GM12873 (cell line): ENCODE data around the gene TRIM36.

Source experiments
- TF ChIP-seq, protein P1 (sequence below): IDR thresholded peaks from 2 replicates; pipeline ENCODE4 v1.5.1; 2012; ENCODE audit warnings: low read depth, mild to moderate bottlenecking, moderate library complexity, low read length, control low read depth; ENCODE audit not compliant: insufficient read depth; ENCODE audit errors: missing control alignments

Gene TRIM36, protein sequence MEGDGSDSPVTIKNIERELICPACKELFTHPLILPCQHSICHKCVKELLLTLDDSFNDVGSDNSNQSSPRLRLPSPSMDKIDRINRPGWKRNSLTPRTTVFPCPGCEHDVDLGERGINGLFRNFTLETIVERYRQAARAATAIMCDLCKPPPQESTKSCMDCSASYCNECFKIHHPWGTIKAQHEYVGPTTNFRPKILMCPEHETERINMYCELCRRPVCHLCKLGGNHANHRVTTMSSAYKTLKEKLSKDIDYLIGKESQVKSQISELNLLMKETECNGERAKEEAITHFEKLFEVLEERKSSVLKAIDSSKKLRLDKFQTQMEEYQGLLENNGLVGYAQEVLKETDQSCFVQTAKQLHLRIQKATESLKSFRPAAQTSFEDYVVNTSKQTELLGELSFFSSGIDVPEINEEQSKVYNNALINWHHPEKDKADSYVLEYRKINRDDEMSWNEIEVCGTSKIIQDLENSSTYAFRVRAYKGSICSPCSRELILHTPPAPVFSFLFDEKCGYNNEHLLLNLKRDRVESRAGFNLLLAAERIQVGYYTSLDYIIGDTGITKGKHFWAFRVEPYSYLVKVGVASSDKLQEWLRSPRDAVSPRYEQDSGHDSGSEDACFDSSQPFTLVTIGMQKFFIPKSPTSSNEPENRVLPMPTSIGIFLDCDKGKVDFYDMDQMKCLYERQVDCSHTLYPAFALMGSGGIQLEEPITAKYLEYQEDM

DNA sequence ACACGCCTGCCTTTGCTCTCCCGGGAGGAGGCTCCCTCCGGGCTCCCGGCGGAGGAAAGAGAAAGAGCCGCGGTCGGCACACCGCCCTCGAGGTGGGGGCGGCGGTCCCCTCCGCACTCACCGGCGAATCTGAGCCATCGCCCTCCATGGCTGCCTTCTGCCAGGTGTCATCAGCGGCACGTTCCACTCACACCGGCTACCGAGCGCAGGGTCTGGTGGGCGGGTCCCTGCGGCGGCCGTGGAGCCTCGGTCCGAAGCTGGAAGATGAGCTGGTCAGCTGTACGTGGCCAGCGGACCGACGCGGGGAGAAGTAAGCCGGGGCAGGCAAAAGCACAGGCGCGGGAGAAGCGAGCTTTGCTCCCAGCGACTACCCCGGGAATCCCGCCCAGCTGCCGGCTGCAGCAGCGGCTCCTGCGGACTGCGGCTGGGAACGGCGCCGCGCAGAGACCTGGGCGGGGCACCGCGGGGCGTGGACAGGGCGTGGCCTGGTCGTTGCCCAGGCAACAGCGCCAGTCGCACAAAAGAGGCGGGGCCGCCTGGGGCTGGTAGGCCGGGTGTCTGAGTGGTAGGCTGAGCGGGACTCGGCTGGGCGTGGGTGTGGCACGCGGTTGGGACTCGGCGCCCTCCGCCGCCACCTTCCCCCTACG, at the start of gene TRIM36:
Gene TRIM36 (minus strand): TSS at position 422 of the 647 bp plus-strand sequence. CDS start 274 bp downstream, at position 148.
- TF ChIP-seq, protein P1, sequence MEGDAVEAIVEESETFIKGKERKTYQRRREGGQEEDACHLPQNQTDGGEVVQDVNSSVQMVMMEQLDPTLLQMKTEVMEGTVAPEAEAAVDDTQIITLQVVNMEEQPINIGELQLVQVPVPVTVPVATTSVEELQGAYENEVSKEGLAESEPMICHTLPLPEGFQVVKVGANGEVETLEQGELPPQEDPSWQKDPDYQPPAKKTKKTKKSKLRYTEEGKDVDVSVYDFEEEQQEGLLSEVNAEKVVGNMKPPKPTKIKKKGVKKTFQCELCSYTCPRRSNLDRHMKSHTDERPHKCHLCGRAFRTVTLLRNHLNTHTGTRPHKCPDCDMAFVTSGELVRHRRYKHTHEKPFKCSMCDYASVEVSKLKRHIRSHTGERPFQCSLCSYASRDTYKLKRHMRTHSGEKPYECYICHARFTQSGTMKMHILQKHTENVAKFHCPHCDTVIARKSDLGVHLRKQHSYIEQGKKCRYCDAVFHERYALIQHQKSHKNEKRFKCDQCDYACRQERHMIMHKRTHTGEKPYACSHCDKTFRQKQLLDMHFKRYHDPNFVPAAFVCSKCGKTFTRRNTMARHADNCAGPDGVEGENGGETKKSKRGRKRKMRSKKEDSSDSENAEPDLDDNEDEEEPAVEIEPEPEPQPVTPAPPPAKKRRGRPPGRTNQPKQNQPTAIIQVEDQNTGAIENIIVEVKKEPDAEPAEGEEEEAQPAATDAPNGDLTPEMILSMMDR: peak; percentile 25

DNA sequence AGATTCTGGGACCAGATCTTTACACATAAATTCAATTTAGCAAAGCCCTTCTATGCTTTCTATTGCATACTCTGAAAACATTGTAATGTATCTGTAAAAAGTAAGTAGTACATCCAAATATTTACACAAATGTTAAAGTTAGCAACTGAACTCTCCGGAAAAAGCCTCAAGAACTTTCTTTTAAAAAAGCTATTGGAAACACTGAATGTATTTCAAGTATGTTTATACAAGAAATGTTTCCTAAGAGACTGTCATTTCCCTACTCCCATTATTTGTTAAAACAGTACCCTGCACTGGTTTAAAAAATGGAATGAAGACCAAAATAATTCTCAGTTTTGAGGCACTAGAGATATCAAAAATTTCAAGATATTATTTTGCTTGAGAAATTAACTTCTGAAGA, 44.8 kb upstream of the TRIM36 start:
- TF ChIP-seq, protein P1: no peak

DNA sequence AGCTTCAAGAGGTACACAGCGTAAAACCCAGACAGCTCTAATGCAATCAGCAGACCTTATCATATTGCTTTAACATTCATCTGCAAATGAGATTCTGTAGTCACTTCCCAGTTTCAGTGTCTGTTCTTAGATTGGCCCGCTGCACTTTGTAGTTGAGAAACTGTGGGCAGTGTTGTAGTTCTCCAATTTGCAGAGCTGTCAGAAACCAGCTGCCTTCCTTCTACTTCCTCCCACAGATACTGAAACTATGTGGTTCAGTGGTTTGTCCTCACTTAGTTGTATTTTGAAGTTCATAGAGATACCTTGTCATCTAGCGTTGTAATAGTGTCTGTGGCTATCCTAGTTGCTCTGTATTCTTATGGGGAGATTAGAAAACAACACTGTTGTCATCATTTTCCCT, 39.6 kb upstream of the TRIM36 start:
- TF ChIP-seq, protein P1: no peak

DNA sequence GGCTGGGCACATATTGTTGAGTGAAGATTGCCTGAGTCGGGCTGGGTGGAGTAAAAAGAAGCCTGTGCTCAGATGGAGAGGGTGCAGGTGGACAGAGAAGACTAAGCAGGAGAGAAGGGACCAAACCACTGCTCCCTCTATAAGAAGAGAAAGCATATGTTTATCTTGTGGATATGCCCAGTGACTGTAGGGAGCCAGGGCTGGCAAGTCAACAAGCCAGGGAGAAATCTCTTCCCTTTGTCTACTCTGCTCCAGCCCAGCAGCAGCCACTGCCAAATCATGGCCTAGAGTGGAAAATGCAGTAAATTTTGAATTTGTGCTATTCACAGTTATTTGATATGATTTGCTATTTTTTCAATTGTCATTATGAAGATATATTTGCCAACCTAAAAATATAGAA, 33.2 kb upstream of the TRIM36 start:
- TF ChIP-seq, protein P1: no peak

DNA sequence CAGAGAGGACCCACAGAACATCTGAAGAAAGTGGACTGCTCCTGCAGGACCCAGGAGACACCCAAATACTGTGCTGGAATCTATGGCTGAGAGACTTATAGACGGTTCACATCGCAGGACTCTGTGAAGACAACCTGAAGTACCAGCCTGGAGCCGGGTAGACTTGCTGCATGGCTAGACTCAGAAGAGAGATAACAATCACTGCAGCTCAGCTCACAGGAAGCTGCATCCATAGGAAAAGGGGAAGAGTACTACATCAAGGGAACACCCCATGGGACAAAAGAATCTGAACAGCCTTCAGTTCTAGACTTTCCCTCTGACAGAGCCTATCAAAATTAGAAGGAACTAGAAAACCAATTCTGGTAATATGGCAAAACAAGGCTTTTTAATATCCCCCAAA, 26.5 kb upstream of the TRIM36 start:
- TF ChIP-seq, protein P1: no peak

DNA sequence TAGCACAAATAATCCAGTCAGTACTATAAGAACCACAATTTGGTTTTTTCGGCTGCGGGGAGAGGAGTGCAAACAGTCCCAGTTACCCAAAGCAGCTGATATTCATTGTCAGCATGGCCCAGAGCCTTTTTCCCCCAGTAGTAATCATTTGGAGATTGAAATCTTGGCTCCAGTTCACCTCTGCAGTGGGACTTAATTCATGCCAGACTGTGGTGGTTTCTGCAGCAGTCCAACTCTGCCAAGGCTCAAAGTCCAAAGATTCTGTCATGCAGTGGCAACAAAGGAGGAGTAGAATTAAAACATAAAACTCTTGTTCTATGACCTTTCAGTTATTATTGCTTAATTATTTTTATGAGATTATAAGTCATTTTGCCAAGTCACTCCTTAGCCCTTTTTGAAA, 25.0 kb upstream of the TRIM36 start:
- TF ChIP-seq, protein P1: no peak

DNA sequence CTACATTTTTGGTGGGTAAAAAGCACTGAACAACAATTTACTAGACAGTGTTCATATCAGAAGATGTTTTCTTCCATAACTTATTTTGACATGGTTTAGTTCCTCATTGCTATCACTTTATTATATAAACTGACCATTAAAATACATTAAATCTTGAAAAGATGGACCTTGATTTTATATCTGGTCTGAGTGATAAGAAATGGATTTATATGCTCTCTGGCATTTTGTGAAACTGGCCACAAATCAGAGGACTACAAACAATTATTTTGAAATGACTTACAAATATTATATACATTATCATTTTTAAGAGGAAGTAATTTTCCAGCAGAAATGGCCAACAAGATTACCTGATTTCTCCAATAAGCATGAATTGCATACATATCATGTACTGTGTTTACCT, 23.6 kb upstream of the TRIM36 start:
- TF ChIP-seq, protein P1: no peak
